Left ventricle myocardium inferior (tissue), 1 donor: Measurements from ENCODE around the gene GRWD1. TPM values are rescaled to one million over a fixed set of nuclear protein-coding genes. Genes with fewer than 3 reads are reported as not detected.

Source experiments
- DNase-seq: peaks from one replicate; pipeline ENCODE4 v3.0.0-alpha.2; 2020
- H3K27ac ChIP-seq: fragments of 200-600 bp; replicated peaks from 2 replicates; pipeline ENCODE4 v1.8.0; 2021
- H3K27me3 ChIP-seq: fragments of 200-600 bp; 2 replicates; pipeline ENCODE4 v1.8.0; 2021; ENCODE audit warnings: low read depth
- H3K36me3 ChIP-seq: fragments of 200-600 bp; 2 replicates; pipeline ENCODE4 v1.8.0; 2021
- H3K4me1 ChIP-seq: fragments of 200-600 bp; 2 replicates; pipeline ENCODE4 v1.8.0; 2021
- H3K4me3 ChIP-seq: fragments of 200-600 bp; 2 replicates; pipeline ENCODE4 v1.8.0; 2021; ENCODE audit warnings: mild to moderate bottlenecking, moderate library complexity
- H3K9me3 ChIP-seq: fragments of 200-600 bp; replicated peaks from 2 replicates; pipeline ENCODE4 v1.8.0; 2021
- CTCF ChIP-seq: fragments of 200-600 bp; IDR thresholded peaks from 2 replicates; pipeline ENCODE4 v1.8.0; 2021; ENCODE audit warnings: antibody characterized with exemption, mild to moderate bottlenecking, borderline replicate concordance
- intact Hi-C: fragments of 100-400 bp; cut with micrococcal nuclease; formaldehyde crosslinking; loops from one replicate; pipeline ENCODE4 v1.11.0; 2022
- total RNA-seq: library from RNA; stranded (reverse); fragmentation: NEBNext Ultra II Directional; extraction: Animal tissue kit (Norgen Biotek cat#: 25700); gene quantifications from one replicate; pipeline ENCODE4 v1.2.1, GENCODE V29; 2021
- donor health status: DM: no; HTN: yes; CAD: no; lungs with severe emphysema.

The GRWD1 gene
- total RNA-seq, 1 donor from 2014 or later: 17.0 TPM

- Histone ChIP-seq H3K27me3 (peaks cover 6% of the 10 kb centered on the region), H3K4me1 (peaks cover 39% of the 10 kb centered on the region), H3K4me3 (no peak overlapping the region), H3K27ac (no peak overlapping the region), H3K9me3 (no peaks in the 10 kb centered on the region), H3K36me3 (no peaks in the 10 kb centered on the region)
- DNase-seq: peak; percentile 73
- intact Hi-C loops: loop anchor here (5.0 kb wide), 1 partner anchor 93 kb away; no protein-coding TSS in a partner anchor
- peak; percentile 98 for TF ChIP-seq CTCF
Observed at GRCh38 chr19:48489608-48490216, 43.9 kb downstream of the GRWD1 start.

GRCh38 chr19:48490981-48491792 lies 45.4 kb downstream of the GRWD1 start:
- H3K4me3 ChIP-seq: peak overlapping the region; percentile 23
- H3K9me3 ChIP-seq: no peaks in the 10 kb centered on the region
- H3K36me3 ChIP-seq: no peaks in the 10 kb centered on the region
- H3K4me1 ChIP-seq: peaks cover 39% of the 10 kb centered on the region
- H3K27me3 ChIP-seq: peaks cover 6% of the 10 kb centered on the region
- intact Hi-C loops: loop anchor here (5.0 kb wide), 1 partner anchor 91 kb away; no protein-coding TSS in a partner anchor
- H3K27ac ChIP-seq: no peak overlapping the region
- no peak for TF ChIP-seq CTCF
- no peak for DNase-seq

GRCh38 chr19:48491793-48492123 lies 46.0 kb downstream of the GRWD1 start:
- Histone ChIP-seq H3K36me3 (no peaks in the 10 kb centered on the region), H3K4me3 (peak overlapping the region; percentile 23), H3K4me1 (peaks cover 39% of the 10 kb centered on the region), H3K27ac (no peak overlapping the region), H3K9me3 (no peaks in the 10 kb centered on the region), H3K27me3 (peaks cover 6% of the 10 kb centered on the region)
- no peak for DNase-seq
- TF ChIP-seq CTCF: no peak
- intact Hi-C loops: loop anchor here (5.0 kb wide), 1 partner anchor 91 kb away; no protein-coding TSS in a partner anchor

- H3K4me3 ChIP-seq: peak overlapping the region; percentile 67
- H3K27ac ChIP-seq: peak overlapping the region; percentile 80
- H3K36me3 ChIP-seq: no peaks in the 10 kb centered on the region
- DNase-seq: peak; percentile 94
- intact Hi-C loops: loop anchor here (5.0 kb wide), 1 partner anchor 89 kb away; no protein-coding TSS in a partner anchor
- no peak for TF ChIP-seq CTCF
- no peaks in the 10 kb centered on the region for H3K9me3 ChIP-seq
- peaks cover 18% of the 10 kb centered on the region for H3K27me3 ChIP-seq
- H3K4me1 ChIP-seq: peaks cover 33% of the 10 kb centered on the region
Observed at GRCh38 chr19:48492925-48493717, 47.3 kb downstream of the GRWD1 start.

- intact Hi-C loops: loop anchor here (5.0 kb wide), 1 partner anchor 88 kb away; no protein-coding TSS in a partner anchor
- no peak for TF ChIP-seq CTCF
- Histone ChIP-seq H3K36me3 (no peaks in the 10 kb centered on the region), H3K4me1 (peaks cover 35% of the 10 kb centered on the region), H3K27me3 (peaks cover 25% of the 10 kb centered on the region), H3K4me3 (peak overlapping the region; percentile 67), H3K9me3 (no peaks in the 10 kb centered on the region), H3K27ac (peak overlapping the region; percentile 80)
- no peak for DNase-seq
Observed at GRCh38 chr19:48493718-48494401, 48.1 kb downstream of the GRWD1 start.
